CD4-positive, alpha-beta T cell (primary cell): ENCODE measurements around the gene KCNS1. TPM values are rescaled to one million over a fixed set of nuclear protein-coding genes. Genes with fewer than 3 reads are reported as not detected.
"Not testable (repeated sequence)": the region's sequence is repeated elsewhere in the genome, so short reads cannot be mapped to it uniquely, and the experiment has no call there.

Source experiments
- ATAC-seq: fragments of 200-7000 bp; cut with Tn5 transposase; one replicate; pipeline ENCODE4 v1.10.0; 2022; ENCODE audit warnings: mild to moderate bottlenecking; ENCODE audit not compliant: poor library complexity
- CTCF ChIA-PET: fragments of 350-600 bp; sonication (Branson Sonifier 250); formaldehyde crosslinking; loops from one replicate; lab custom pipeline; 2021; ENCODE audit warnings: antibody characterized with exemption, inconsistent platforms; lab: Charles Lee
- POLR2A ChIA-PET: fragments of 350-600 bp; sonication (Branson Sonifier 250); formaldehyde crosslinking; loops from one replicate; lab custom pipeline; 2021; ENCODE audit warnings: antibody characterized with exemption, inconsistent platforms; lab: Charles Lee
- DNase-seq, 14 experiments: peaks; one replicate each; pipeline ENCODE4 v3.0.0-alpha.2; 2013 to 2020; ENCODE audit warnings: mixed read lengths in 2 of 14
- H3K27ac ChIP-seq, 2 donors: one replicate each; pipeline versions ENCODE4 v1.5.1 to v1.7.0; 2013; ENCODE audit warnings: low read length in 2 of 2, low read depth in 1 of 2, mild to moderate bottlenecking in 1 of 2
- H3K27me3 ChIP-seq, 2 experiments: 1 replicate in 1 of 2; 2 replicates in 1 of 2; pipeline versions ENCODE4 v1.6.1 to v1.7.0; 2013; ENCODE audit warnings: low read length in 2 of 2, control low read depth in 1 of 2, mild to moderate bottlenecking in 1 of 2, moderate library complexity in 1 of 2; ENCODE audit not compliant: insufficient read depth in 2 of 2, control insufficient read depth in 1 of 2
- H3K36me3 ChIP-seq: one replicate; pipeline ENCODE4 v1.6.1; 2013; ENCODE audit warnings: low read length, control low read depth; ENCODE audit not compliant: insufficient read depth
- H3K4me1 ChIP-seq: one replicate; pipeline ENCODE4 v1.6.1; 2013; ENCODE audit warnings: low read length, control low read depth; ENCODE audit not compliant: insufficient read depth
- H3K4me3 ChIP-seq: one replicate; pipeline ENCODE4 v1.5.1; 2013; ENCODE audit warnings: mild to moderate bottlenecking, low read length, moderate library complexity
- H3K9me3 ChIP-seq, 2 experiments: 1 replicate in 1 of 2; 2 replicates in 1 of 2; pipeline versions ENCODE4 v1.6.1 to v1.7.0; 2013; ENCODE audit warnings: low read length in 2 of 2, mild to moderate bottlenecking in 2 of 2, control low read depth in 1 of 2, moderate library complexity in 1 of 2; ENCODE audit not compliant: control insufficient read depth in 1 of 2, insufficient read depth in 1 of 2
- H3K27ac Mint-ChIP-seq: one replicate; pipeline ENCODE4 v1.8.0; 2020; ENCODE audit warnings: mixed read lengths
- H3K27me3 Mint-ChIP-seq: one replicate; pipeline ENCODE4 v1.8.0; 2021; ENCODE audit warnings: mixed read lengths
- H3K36me3 Mint-ChIP-seq: one replicate; pipeline ENCODE4 v1.8.0; 2021; ENCODE audit warnings: low read depth, mixed read lengths
- H3K4me1 Mint-ChIP-seq: one replicate; pipeline ENCODE4 v1.8.0; 2021; ENCODE audit warnings: low read depth, mixed read lengths
- H3K4me3 Mint-ChIP-seq: one replicate; pipeline ENCODE4 v1.8.0; 2020; ENCODE audit warnings: mild to moderate bottlenecking, mixed read lengths
- H3K9me3 Mint-ChIP-seq: one replicate; pipeline ENCODE4 v1.8.0; 2020; ENCODE audit warnings: mixed read lengths
- intact Hi-C, 2 experiments: fragments of 100-400 bp; cut with DNase I in 1 of 2; cut with micrococcal nuclease in 1 of 2; formaldehyde crosslinking; loops; one replicate each; pipeline versions ENCODE4 v1.15.1 to v1.9.0; 2023 to 2025; cut with DNase I, micrococcal nuclease
- polyA plus RNA-seq, 2 donors: library from polyadenylated mRNA; unstranded; fragments of 120-200 nt; gene quantifications; one replicate each; pipeline ENCODE4 v1.2.1, GENCODE V29; 2013
- total RNA-seq, 174 experiments: library from RNA in 2 of 174; stranded (reverse) in 2 of 174; gene quantifications; one replicate each; pipeline ENCODE4 v1.2.3 and lab custom pipeline; 2021 to 2026
- TF ChIP-seq, protein P1 (sequence below): fragments of 200-600 bp; IDR thresholded peaks from one replicate; pipeline ENCODE4 v1.8.0; 2022; ENCODE audit warnings: antibody characterized with exemption, mild to moderate bottlenecking

The KCNS1 gene, protein sequence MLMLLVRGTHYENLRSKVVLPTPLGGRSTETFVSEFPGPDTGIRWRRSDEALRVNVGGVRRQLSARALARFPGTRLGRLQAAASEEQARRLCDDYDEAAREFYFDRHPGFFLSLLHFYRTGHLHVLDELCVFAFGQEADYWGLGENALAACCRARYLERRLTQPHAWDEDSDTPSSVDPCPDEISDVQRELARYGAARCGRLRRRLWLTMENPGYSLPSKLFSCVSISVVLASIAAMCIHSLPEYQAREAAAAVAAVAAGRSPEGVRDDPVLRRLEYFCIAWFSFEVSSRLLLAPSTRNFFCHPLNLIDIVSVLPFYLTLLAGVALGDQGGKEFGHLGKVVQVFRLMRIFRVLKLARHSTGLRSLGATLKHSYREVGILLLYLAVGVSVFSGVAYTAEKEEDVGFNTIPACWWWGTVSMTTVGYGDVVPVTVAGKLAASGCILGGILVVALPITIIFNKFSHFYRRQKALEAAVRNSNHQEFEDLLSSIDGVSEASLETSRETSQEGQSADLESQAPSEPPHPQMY
- not detected for total RNA-seq
- polyA plus RNA-seq (2013, experiment 1 of 2): 0.04 TPM
- polyA plus RNA-seq (2013, experiment 2 of 2): 0.10 TPM
- total RNA-seq (lab: John Stamatoyannopoulos, UW): 0 to 1.1 (median 0.07) reads per million in 172 experiments

DNA sequence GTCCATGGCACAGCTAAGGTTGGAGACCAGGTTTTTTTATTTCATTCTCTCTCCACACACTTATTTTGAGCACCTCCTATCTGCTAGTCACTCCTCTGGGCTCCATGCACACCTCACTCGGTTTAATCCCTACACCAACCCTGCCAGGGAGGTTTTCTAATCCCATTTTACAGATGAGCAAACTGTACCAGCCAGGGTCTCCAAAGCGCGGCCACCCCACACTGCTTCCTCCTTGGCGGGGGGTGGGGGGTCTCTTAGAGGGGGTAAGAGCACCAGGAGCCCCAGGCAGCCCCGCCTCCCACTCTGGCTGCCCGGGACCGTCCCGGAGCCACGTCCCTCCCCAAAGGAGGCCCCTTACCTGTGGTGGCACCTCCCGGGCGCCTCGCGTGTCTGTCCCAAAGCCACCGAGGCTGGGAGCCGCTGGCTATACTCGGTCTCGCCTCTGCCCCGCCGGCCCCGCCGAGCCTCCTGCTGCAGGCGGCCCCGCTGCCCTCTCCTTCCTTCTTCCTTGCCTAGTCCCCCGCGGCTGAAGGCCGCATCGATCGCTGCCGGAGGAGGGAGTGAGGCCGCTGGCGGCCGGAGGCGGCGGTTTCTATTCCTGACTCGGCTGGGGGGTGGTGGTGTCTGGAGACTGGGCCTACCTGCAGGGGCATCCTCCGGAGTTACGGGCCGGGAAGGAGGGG, at the start of gene KCNS1:
Gene KCNS1, minus strand, starts transcription at position 565 of the 683 bp plus-strand sequence. CDS start 1,891 bp downstream, outside the sequence.
- ATAC-seq (no peak), DNase-seq (no peak)
- ChIA-PET CTCF (interaction anchor here (2.5 kb wide), 1 partner anchor 57 kb away, joined by 7 read pairs; no protein-coding TSS in a partner anchor), POLR2A (no interaction called here)
- H3K4me3 ChIP-seq: no peak within 1 kb of the TSS
- Mint-ChIP-seq H3K4me1 (peaks cover 14% of the 10 kb centered on the region), H3K4me3 (no peak within 1 kb of the TSS), H3K9me3 (no peaks in the 10 kb centered on the region), H3K36me3 (no peaks in the 10 kb centered on the region), H3K27ac (no peak within 1 kb of the TSS), H3K27me3 (peaks cover 67% of the 10 kb centered on the region)
- no peaks in the 10 kb centered on the region for H3K36me3 ChIP-seq
- intact Hi-C loops: no loop called here
- peaks cover 17% of the 10 kb centered on the region for H3K4me1 ChIP-seq
- H3K27ac ChIP-seq: no peak within 1 kb of the TSS
- peaks cover 0 to 13% of the 10 kb centered on the region in 2 experiments for H3K9me3 ChIP-seq
- peaks cover 25 to 49% of the 10 kb centered on the region in 2 experiments for H3K27me3 ChIP-seq
- TF ChIP-seq, protein P1, sequence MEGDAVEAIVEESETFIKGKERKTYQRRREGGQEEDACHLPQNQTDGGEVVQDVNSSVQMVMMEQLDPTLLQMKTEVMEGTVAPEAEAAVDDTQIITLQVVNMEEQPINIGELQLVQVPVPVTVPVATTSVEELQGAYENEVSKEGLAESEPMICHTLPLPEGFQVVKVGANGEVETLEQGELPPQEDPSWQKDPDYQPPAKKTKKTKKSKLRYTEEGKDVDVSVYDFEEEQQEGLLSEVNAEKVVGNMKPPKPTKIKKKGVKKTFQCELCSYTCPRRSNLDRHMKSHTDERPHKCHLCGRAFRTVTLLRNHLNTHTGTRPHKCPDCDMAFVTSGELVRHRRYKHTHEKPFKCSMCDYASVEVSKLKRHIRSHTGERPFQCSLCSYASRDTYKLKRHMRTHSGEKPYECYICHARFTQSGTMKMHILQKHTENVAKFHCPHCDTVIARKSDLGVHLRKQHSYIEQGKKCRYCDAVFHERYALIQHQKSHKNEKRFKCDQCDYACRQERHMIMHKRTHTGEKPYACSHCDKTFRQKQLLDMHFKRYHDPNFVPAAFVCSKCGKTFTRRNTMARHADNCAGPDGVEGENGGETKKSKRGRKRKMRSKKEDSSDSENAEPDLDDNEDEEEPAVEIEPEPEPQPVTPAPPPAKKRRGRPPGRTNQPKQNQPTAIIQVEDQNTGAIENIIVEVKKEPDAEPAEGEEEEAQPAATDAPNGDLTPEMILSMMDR: no peak

DNA sequence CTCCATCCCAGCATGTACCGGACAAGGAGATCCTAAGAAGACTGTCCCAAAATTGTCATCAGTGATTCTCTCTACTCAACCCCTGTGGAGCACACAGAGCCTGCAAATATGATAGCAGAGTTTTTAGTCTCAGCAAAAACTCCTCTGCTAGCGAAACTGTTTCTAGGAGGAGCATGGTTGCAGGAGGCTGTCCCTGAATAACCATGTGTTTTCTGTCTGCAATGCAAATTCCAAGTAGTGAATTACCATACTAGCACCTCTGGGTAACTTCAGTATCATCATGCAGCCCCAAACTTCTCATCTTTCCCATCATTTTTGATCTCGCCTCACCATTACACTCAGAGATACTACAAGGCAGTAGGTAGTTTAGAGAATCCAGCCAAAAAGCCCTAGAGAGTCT, 48.1 kb upstream of the KCNS1 start:
- Histone ChIP-seq H3K36me3 (no peaks in the 10 kb centered on the region), H3K27ac (no peak overlapping the region), H3K27me3 (peaks cover 7 to 11% of the 10 kb centered on the region in 2 experiments), H3K4me3 (no peak overlapping the region), H3K9me3 (no peaks in the 10 kb centered on the region), H3K4me1 (no peaks in the 10 kb centered on the region)
- Mint-ChIP-seq H3K4me1 (no peaks in the 10 kb centered on the region), H3K9me3 (no peaks in the 10 kb centered on the region), H3K27ac (no peak overlapping the region), H3K27me3 (peaks cover 71% of the 10 kb centered on the region), H3K4me3 (no peak overlapping the region), H3K36me3 (no peaks in the 10 kb centered on the region)
- CTCF ChIA-PET: no interaction called here
- TF ChIP-seq, protein P1: no peak
- intact Hi-C loops: no loop called here
- POLR2A ChIA-PET: no interaction called here
- DNase-seq (no peak), ATAC-seq (no peak)

DNA sequence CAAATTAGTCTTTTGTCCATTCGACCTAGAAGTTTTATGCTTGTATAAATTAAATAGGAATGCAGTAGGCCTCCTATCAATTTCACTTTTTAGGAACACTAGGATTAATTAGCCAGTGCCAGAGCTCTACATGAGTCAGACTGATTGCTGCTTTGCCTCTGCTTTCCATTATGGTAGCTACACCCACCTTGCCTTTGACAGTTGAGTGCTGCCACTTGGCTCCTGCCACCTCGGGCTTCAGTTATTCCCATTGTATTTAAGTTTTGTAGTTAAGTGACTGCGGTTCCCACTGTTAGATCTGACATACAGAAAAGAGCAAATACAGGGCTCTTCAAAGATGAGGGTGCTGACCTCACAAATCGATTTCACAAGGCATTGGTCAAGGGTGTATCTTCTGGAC, 39.9 kb upstream of the KCNS1 start:
- Mint-ChIP-seq H3K27ac (no peak overlapping the region), H3K27me3 (peaks cover 12% of the 10 kb centered on the region), H3K9me3 (no peaks in the 10 kb centered on the region), H3K4me1 (no peaks in the 10 kb centered on the region), H3K4me3 (no peak overlapping the region), H3K36me3 (no peaks in the 10 kb centered on the region)
- Histone ChIP-seq H3K4me3 (no peak overlapping the region), H3K9me3 (no peaks in the 10 kb centered on the region), H3K4me1 (peaks cover 5% of the 10 kb centered on the region), H3K27ac (no peak overlapping the region), H3K27me3 (peaks cover 4 to 7% of the 10 kb centered on the region in 2 experiments), H3K36me3 (no peaks in the 10 kb centered on the region)
- DNase-seq (no peak), ATAC-seq (no peak)
- ChIA-PET POLR2A (no interaction called here), CTCF (no interaction called here)
- intact Hi-C loops: no loop called here
- TF ChIP-seq, protein P1: no peak

DNA sequence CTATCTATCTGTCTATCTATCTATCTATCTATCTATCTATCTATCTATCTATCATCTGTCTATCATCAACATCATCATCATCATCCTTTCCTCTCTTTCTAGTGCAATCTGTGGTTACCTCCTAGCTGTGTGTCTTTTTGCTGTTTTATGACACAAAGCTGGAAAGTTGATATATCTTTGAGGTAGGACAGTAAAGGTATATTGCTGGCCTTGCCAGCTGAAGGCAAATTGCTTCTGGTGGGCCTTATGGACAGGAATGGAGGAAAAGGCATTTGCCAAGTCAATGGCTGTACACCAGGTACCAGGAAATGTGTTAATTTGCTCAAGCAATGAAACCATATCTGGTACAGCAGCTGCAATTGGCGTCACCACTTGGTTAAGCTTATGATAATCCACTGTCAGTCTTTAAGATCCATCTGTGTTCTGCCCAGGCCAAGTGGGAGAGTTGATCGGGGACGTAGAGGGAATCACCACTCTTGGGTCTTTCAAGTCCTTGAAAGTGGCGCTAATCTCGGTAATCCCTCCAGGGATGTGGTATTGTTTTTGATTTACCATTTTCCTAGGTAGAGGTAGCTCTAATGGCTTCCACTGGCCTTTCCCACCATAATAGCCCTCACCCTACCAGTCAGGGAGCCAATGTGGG, 38.9 kb upstream of the KCNS1 start:
- POLR2A ChIA-PET, H3K4me3 Mint-ChIP-seq, H3K4me3 ChIP-seq, H3K27ac Mint-ChIP-seq, DNase-seq, H3K27ac ChIP-seq, H3K4me1 Mint-ChIP-seq, H3K9me3 ChIP-seq, H3K4me1 ChIP-seq, intact Hi-C loops, H3K9me3 Mint-ChIP-seq, H3K36me3 Mint-ChIP-seq, H3K36me3 ChIP-seq, ATAC-seq: not testable (repeated sequence)
- CTCF ChIA-PET: interaction anchor here (1.5 kb wide), 1 partner anchor 8 kb away, joined by 3 read pairs; no protein-coding TSS in a partner anchor
- peaks cover 10% of the 10 kb centered on the region for H3K27me3 Mint-ChIP-seq
- peaks cover 10 to 17% of the 10 kb centered on the region in 2 experiments for H3K27me3 ChIP-seq
